B cell (primary cell): ENCODE results near the gene ATP11C. TPM values are rescaled to one million over a fixed set of nuclear protein-coding genes. Genes with fewer than 3 reads are reported as not detected.

Source experiments
- ATAC-seq: fragments of 200-7000 bp; cut with Tn5 transposase; one replicate; pipeline ENCODE4 v1.10.0; 2021; ENCODE audit warnings: low read depth, mild to moderate bottlenecking, moderate number of reproducible peaks, moderate library complexity
- CTCF ChIA-PET: fragments of 350-600 bp; sonication (Branson Sonifier 250); formaldehyde crosslinking; loops from one replicate; lab custom pipeline; 2021; ENCODE audit warnings: antibody characterized with exemption, inconsistent platforms; lab: Charles Lee
- POLR2A ChIA-PET: fragments of 350-600 bp; sonication (Branson Sonifier 250); formaldehyde crosslinking; loops from one replicate; lab custom pipeline; 2021; ENCODE audit warnings: antibody characterized with exemption; lab: Charles Lee
- DNase-seq: peaks from one replicate; pipeline ENCODE4 v3.0.0; 2013
- H2AFZ ChIP-seq: 2 replicates; pipeline ENCODE4 v1.6.1; 2012; ENCODE audit warnings: mild to moderate bottlenecking, low read depth, low read length; ENCODE audit not compliant: insufficient read depth, poor library complexity, severe bottlenecking
- H3K27ac ChIP-seq, 2 donors: 1 replicate in 1 of 2; 2 replicates in 1 of 2; pipeline ENCODE4 v1.5.1; 2012 to 2013; ENCODE audit warnings: low read length in 2 of 2, mild to moderate bottlenecking in 2 of 2, moderate library complexity in 1 of 2
- H3K27me3 ChIP-seq, 4 experiments: fragments of 200-600 bp in 1 of 4; sonication (generic) in 1 of 4; replicated peaks in 1 of 4; 1 replicate in 2 of 4; 2 replicates in 2 of 4; pipeline versions ENCODE4 v1.6.1 to v1.7.0; 2013 to 2016; ENCODE audit warnings: low read length in 3 of 4, mild to moderate bottlenecking in 2 of 4, mixed read lengths in 1 of 4, moderate library complexity in 1 of 4; ENCODE audit not compliant: insufficient read depth in 4 of 4, control insufficient read depth in 3 of 4; ENCODE audit errors: control extremely low read depth in 1 of 4
- H3K36me3 ChIP-seq, 2 experiments: replicated peaks in 1 of 2; 1 replicate in 1 of 2; 2 replicates in 1 of 2; pipeline versions ENCODE4 v1.6.1 to v1.7.1; 2013; ENCODE audit warnings: low read length in 1 of 2; ENCODE audit not compliant: insufficient read depth in 2 of 2, control insufficient read depth in 1 of 2; ENCODE audit errors: control extremely low read depth in 1 of 2, extremely low read depth in 1 of 2
- H3K4me1 ChIP-seq, 2 donors: fragments of 200-600 bp in 1 of 2; sonication (generic) in 1 of 2; 1 replicate in 1 of 2; 2 replicates in 1 of 2; pipeline versions ENCODE4 v1.5.1 to v1.6.1; 2013 to 2017; ENCODE audit warnings: low read length in 2 of 2; ENCODE audit not compliant: control insufficient read depth in 2 of 2, insufficient read depth in 2 of 2
- H3K4me2 ChIP-seq: replicated peaks from 2 replicates; pipeline ENCODE3; 2012; ENCODE audit warnings: mild to moderate bottlenecking, low read depth, low read length; ENCODE audit not compliant: poor library complexity, severe bottlenecking
- H3K4me3 ChIP-seq, 5 experiments: fragments of 200-600 bp in 1 of 5; sonication (generic) in 1 of 5; 1 replicate in 3 of 5; 2 replicates in 2 of 5; pipeline versions ENCODE4 v1.5.1 to v1.7.0; 2011 to 2016; ENCODE audit warnings: low read length in 4 of 5, mild to moderate bottlenecking in 4 of 5, low read depth in 2 of 5, control low read depth in 1 of 5, moderate library complexity in 1 of 5; ENCODE audit not compliant: insufficient read depth in 1 of 5; ENCODE audit errors: control extremely low read depth in 1 of 5, extremely low read depth in 1 of 5
- H3K79me2 ChIP-seq: fragments of 200-600 bp; sonication (generic); one replicate; pipeline ENCODE4 v1.6.0; 2016; ENCODE audit warnings: low read length; ENCODE audit not compliant: control insufficient read depth, insufficient read depth
- H3K9ac ChIP-seq: fragments of 200-600 bp; sonication (generic); 2 replicates; pipeline ENCODE4 v1.6.1; 2017; ENCODE audit warnings: mild to moderate bottlenecking, low read length, moderate library complexity
- H3K9me3 ChIP-seq, 3 donors: one replicate each; pipeline versions ENCODE4 v1.6.1 to v1.7.1; 2013; ENCODE audit warnings: low read length in 2 of 3; ENCODE audit not compliant: control insufficient read depth in 2 of 3, insufficient read depth in 1 of 3; ENCODE audit errors: control extremely low read depth in 1 of 3
- H4K20me1 ChIP-seq: 2 replicates; pipeline ENCODE4 v1.6.0; 2012; ENCODE audit warnings: mild to moderate bottlenecking, low read length; ENCODE audit not compliant: insufficient read depth, control insufficient read depth, poor library complexity, severe bottlenecking
- H3K27ac Mint-ChIP-seq: one replicate; pipeline ENCODE4 v1.8.0; 2021; ENCODE audit warnings: mixed read lengths
- H3K27me3 Mint-ChIP-seq: one replicate; pipeline ENCODE4 v1.8.0; 2021; ENCODE audit warnings: mixed read lengths
- H3K4me1 Mint-ChIP-seq: one replicate; pipeline ENCODE4 v1.8.0; 2021; ENCODE audit warnings: mixed read lengths
- H3K4me3 Mint-ChIP-seq: one replicate; pipeline ENCODE4 v1.8.0; 2021; ENCODE audit warnings: mixed read lengths
- H3K9me3 Mint-ChIP-seq: one replicate; pipeline ENCODE4 v1.8.0; 2022; ENCODE audit warnings: mixed read lengths; ENCODE audit not compliant: insufficient read depth
- CTCF ChIP-seq: fragments of 200-600 bp; IDR thresholded peaks from one replicate; pipeline ENCODE4 v1.8.0; 2022; ENCODE audit warnings: antibody characterized with exemption, mild to moderate bottlenecking
- EZH2 ChIP-seq: IDR thresholded peaks from 2 replicates; pipeline ENCODE4 v1.6.1; 2012; ENCODE audit warnings: borderline replicate concordance, low read depth, mild to moderate bottlenecking, moderate library complexity, low read length; ENCODE audit not compliant: insufficient read depth, poor library complexity, severe bottlenecking
- WGBS: methylation state at CpG from one replicate; pipeline ENCODE4 v1.1.5; 2013; ENCODE audit warnings: missing lambda C conversion rate; ENCODE audit not compliant: insufficient coverage; 5-methylcytosine and 5-hydroxymethylcytosine counted together
- intact Hi-C: fragments of 100-400 bp; cut with micrococcal nuclease; formaldehyde crosslinking; loops from one replicate; pipeline ENCODE4 v1.10.0; 2022
- polyA plus RNA-seq: library from polyadenylated mRNA; depleted of rRNA; stranded (reverse); fragments of >200 nt; gene quantifications from 2 replicates; pipeline ENCODE4 v1.2.3, GENCODE V29; 2012
- total RNA-seq, 2 donors: library from RNA; stranded (reverse); fragments of 120-200 nt in 1 of 2; gene quantifications; 1 replicate in 1 of 2; 2 replicates in 1 of 2; pipeline versions ENCODE4 v1.2.3 to v1.2.4, GENCODE V29; 2013 to 2022

The ATP11C gene
- total and polyA plus RNA-seq, 2 donors (not counting 1 experiment from before 2014, with no cell fraction given): 8.5 to 29.2 TPM

GRCh38 chrX:139795196-139795595, 137.7 kb downstream of the ATP11C start:
- Mint-ChIP-seq H3K27me3 (no peaks in the 10 kb centered on the region), H3K27ac (peak overlapping the region; percentile 65), H3K4me1 (peaks cover 13% of the 10 kb centered on the region), H3K4me3 (no peak overlapping the region), H3K9me3 (no peaks in the 10 kb centered on the region)
- peaks cover 2 to 10% of the 10 kb centered on the region in 2 experiments for H3K36me3 ChIP-seq
- H3K79me2 ChIP-seq: no peaks in the 10 kb centered on the region
- H3K27ac ChIP-seq: no peak overlapping the region
- intact Hi-C loops: no loop called here
- no peak for ATAC-seq
- DNase-seq: peak; percentile 21
- ChIA-PET CTCF (no interaction called here), POLR2A (no interaction called here)
- no peak overlapping the region for H3K4me3 ChIP-seq
- H3K4me1 ChIP-seq: peaks cover 0 to 10% of the 10 kb centered on the region in 2 donors
- no CpG with 5 or more reads among the region's 1 CpG for WGBS
- no peak overlapping the region for H3K4me2 ChIP-seq
- H3K27me3 ChIP-seq: no peaks in the 10 kb centered on the region
- H4K20me1 ChIP-seq: no peaks in the 10 kb centered on the region
- H3K9ac ChIP-seq: no peak overlapping the region
- no peaks in the 10 kb centered on the region for H3K9me3 ChIP-seq
- no peak overlapping the region for H2AFZ ChIP-seq
- no peak for TF ChIP-seq CTCF
- TF ChIP-seq EZH2: no peak

- H3K27me3 Mint-ChIP-seq: no peaks in the 10 kb centered on the region
These were observed 145.3 kb downstream of the ATP11C start for GRCh38 chrX:139787601-139788000.

More at GRCh38 chrX:139787601-139788000, 145.3 kb downstream of the ATP11C start:
- Mint-ChIP-seq H3K4me3 (no peak overlapping the region), H3K9me3 (no peaks in the 10 kb centered on the region), H3K27ac (no peak overlapping the region), H3K4me1 (peaks cover 13% of the 10 kb centered on the region)
- no peaks in the 10 kb centered on the region for H3K9me3 ChIP-seq
- intact Hi-C loops: no loop called here
- no peak overlapping the region for H2AFZ ChIP-seq
- ChIA-PET POLR2A (no interaction called here), CTCF (no interaction called here)
- no peak overlapping the region for H3K27ac ChIP-seq
- ATAC-seq: no peak
- no peaks in the 10 kb centered on the region for H4K20me1 ChIP-seq
- H3K9ac ChIP-seq: no peak overlapping the region
- WGBS: no CpG with 5 or more reads among the region's 2 CpGs
- no peaks in the 10 kb centered on the region for H3K79me2 ChIP-seq
- H3K4me1 ChIP-seq: peaks cover 0 to 12% of the 10 kb centered on the region in 2 donors
- H3K4me3 ChIP-seq: no peak overlapping the region
- no peaks in the 10 kb centered on the region for H3K27me3 ChIP-seq
- no peak for DNase-seq
- peaks cover 0 to 4% of the 10 kb centered on the region in 2 experiments for H3K36me3 ChIP-seq
- H3K4me2 ChIP-seq: no peak overlapping the region
- TF ChIP-seq CTCF: no peak
- TF ChIP-seq EZH2: no peak
